Measurements from ENCODE around the gene IKZF2.

- TF ChIP-seq CTCF (optimal IDR thresholded peaks at IDR 0.05 in 1 of 3, IDR thresholded peaks at IDR 0.05 in 1 of 3, conservative IDR thresholded peaks at IDR 0.05 in 1 of 3; ENCODE audit: extremely low read depth in 1 of 3, insufficient read depth in 2 of 3, low read length in 3 of 3) (no peak), EZH2 (IDR thresholded peaks at IDR 0.05; ENCODE audit: low read length) (no peak)
Measured at GRCh38 chr2:212977152-212977551, 174.3 kb downstream of the IKZF2 start.

Measured in keratinocyte (primary cell).